OCI-LY1 (cell line): ENCODE measurements around the gene CTNND2.

Experiments
- H2AFZ ChIP-seq: fragments of 200-600 bp; sonication (generic), shearing (Covaris generic); 2 replicates; pipeline ENCODE4 v1.6.0; 2014; ENCODE audit warnings: antibody characterized with exemption, mild to moderate bottlenecking, low read length
- H3F3A ChIP-seq: fragments of 200-600 bp; sonication (generic), shearing (Covaris generic); 2 replicates; pipeline ENCODE4 v1.6.0; 2014; ENCODE audit warnings: mild to moderate bottlenecking, antibody characterized with exemption, low read length, moderate library complexity; ENCODE audit not compliant: insufficient read depth
- H3K27ac ChIP-seq: fragments of 200-600 bp; sonication (generic); 2 replicates; pipeline ENCODE4 v1.5.1; 2014; ENCODE audit warnings: low read length, mixed run types, mild to moderate bottlenecking, low read depth; ENCODE audit not compliant: poor library complexity, severe bottlenecking
- H3K27me3 ChIP-seq: fragments of 200-600 bp; sonication (generic); 2 replicates; pipeline ENCODE4 v1.6.0; 2014; ENCODE audit warnings: antibody characterized with exemption, mild to moderate bottlenecking, low read length, moderate library complexity; ENCODE audit not compliant: insufficient read depth
- H3K36me3 ChIP-seq: fragments of 200-600 bp; sonication (generic); 2 replicates; pipeline ENCODE4 v1.6.1; 2014; ENCODE audit warnings: mild to moderate bottlenecking, antibody characterized with exemption, low read length, moderate library complexity, mixed read lengths; ENCODE audit not compliant: insufficient read depth
- H3K4me1 ChIP-seq: fragments of 200-600 bp; sonication (generic); 2 replicates; pipeline ENCODE4 v1.5.1; 2014; ENCODE audit warnings: mild to moderate bottlenecking, low read length, moderate library complexity; ENCODE audit not compliant: insufficient read depth, severe bottlenecking
- H3K4me2 ChIP-seq: fragments of 200-600 bp; sonication (generic), shearing (Covaris generic); 2 replicates; pipeline ENCODE4 v1.6.1; 2014; ENCODE audit warnings: low read length
- H3K4me3 ChIP-seq: fragments of 200-600 bp; sonication (generic); 2 replicates; pipeline ENCODE4 v1.5.1; 2014; ENCODE audit warnings: low read length, low read depth, mild to moderate bottlenecking, mixed read lengths; ENCODE audit not compliant: poor library complexity, severe bottlenecking
- H3K79me2 ChIP-seq: fragments of 200-600 bp; shearing (Covaris generic); 2 replicates; pipeline ENCODE4 v1.6.1; 2016; ENCODE audit warnings: mixed run types, low read length, mixed read lengths; ENCODE audit not compliant: insufficient read depth
- H3K9ac ChIP-seq: fragments of 200-600 bp; sonication (generic), shearing (Covaris generic); 2 replicates; pipeline ENCODE4 v1.6.1; 2014; ENCODE audit warnings: mild to moderate bottlenecking, low read length, mixed read lengths
- H3K9me2 ChIP-seq: fragments of 200-600 bp; sonication (generic), shearing (Covaris generic); 2 replicates; pipeline ENCODE4 v1.6.1; 2014; ENCODE audit warnings: low read depth, mild to moderate bottlenecking, low read length, mixed read lengths
- H3K9me3 ChIP-seq: fragments of 200-600 bp; shearing (Covaris generic); 2 replicates; pipeline ENCODE4 v1.6.1; 2014; ENCODE audit warnings: low read length, mixed read lengths
- H4K20me1 ChIP-seq: fragments of 200-600 bp; sonication (generic), shearing (Covaris generic); 2 replicates; pipeline ENCODE4 v1.6.0; 2016; ENCODE audit warnings: mild to moderate bottlenecking, low read length; ENCODE audit not compliant: insufficient read depth
- EZH2 ChIP-seq: fragments of 200-600 bp; sonication (generic), shearing (Covaris generic); IDR thresholded peaks from 2 replicates; pipeline ENCODE4 v1.8.0; 2017; ENCODE audit warnings: borderline replicate concordance, mixed run types, mild to moderate bottlenecking, antibody characterized with exemption, low read length, moderate library complexity, mixed read lengths
- TF ChIP-seq, protein P1 (sequence below): fragments of 200-600 bp; sonication (generic), shearing (Covaris generic); IDR thresholded peaks from 2 replicates; pipeline ENCODE4 v1.5.1; 2017; ENCODE audit warnings: mild to moderate bottlenecking, antibody characterized with exemption, low read length, moderate library complexity, mixed read lengths

Gene CTNND2

DNA sequence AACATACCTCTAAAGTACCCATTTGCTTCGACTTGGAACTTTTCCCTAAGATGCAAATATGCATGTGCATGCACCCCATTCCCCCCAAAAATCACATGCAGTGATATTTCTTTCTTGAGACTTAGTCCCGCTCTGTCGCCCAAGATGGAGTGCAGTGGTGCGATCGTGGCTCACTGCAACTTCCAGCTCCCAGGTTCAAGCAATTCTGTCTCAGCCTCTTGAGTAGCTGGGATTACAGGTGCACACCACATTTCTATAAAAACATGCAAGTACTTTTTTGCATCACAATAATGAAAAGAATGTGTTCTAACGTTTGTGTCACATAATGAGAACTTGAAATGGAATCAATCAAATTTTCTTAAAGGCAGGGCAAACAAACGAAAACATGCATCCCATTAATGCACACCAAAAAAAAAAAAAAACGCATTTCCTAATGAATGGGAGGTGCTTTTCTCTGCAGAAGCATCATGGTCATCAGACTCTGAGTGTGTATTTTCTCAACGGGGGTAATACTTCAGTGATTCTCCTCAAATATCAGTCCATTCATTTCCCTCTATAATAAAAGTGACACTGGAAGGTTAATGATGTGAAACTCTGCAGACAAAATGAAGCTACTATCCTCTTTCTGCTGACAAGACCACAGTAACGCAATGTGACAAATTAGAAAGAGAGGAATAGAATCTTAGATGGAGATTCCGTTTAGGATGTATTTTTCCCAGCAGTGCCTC, 389.4 kb downstream of the CTNND2 start:
- Histone ChIP-seq H3K27ac (no peak overlapping the region), H3K36me3 (no peaks in the 10 kb centered on the region), H2AFZ (no peak overlapping the region), H3K79me2 (no peaks in the 10 kb centered on the region), H3K9me3 (no peaks in the 10 kb centered on the region), H3K9ac (no peak overlapping the region), H3K9me2 (no peaks in the 10 kb centered on the region), H3K4me2 (no peak overlapping the region), H4K20me1 (no peaks in the 10 kb centered on the region), H3F3A (no peaks in the 10 kb centered on the region), H3K27me3 (no peaks in the 10 kb centered on the region), H3K4me3 (no peak overlapping the region), H3K4me1 (no peaks in the 10 kb centered on the region)
- TF ChIP-seq, protein P1, sequence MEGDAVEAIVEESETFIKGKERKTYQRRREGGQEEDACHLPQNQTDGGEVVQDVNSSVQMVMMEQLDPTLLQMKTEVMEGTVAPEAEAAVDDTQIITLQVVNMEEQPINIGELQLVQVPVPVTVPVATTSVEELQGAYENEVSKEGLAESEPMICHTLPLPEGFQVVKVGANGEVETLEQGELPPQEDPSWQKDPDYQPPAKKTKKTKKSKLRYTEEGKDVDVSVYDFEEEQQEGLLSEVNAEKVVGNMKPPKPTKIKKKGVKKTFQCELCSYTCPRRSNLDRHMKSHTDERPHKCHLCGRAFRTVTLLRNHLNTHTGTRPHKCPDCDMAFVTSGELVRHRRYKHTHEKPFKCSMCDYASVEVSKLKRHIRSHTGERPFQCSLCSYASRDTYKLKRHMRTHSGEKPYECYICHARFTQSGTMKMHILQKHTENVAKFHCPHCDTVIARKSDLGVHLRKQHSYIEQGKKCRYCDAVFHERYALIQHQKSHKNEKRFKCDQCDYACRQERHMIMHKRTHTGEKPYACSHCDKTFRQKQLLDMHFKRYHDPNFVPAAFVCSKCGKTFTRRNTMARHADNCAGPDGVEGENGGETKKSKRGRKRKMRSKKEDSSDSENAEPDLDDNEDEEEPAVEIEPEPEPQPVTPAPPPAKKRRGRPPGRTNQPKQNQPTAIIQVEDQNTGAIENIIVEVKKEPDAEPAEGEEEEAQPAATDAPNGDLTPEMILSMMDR, result no peak
- no peak for TF ChIP-seq EZH2

- Histone ChIP-seq H3K4me2 (no peak overlapping the region), H3K36me3 (no peaks in the 10 kb centered on the region), H3K27ac (no peak overlapping the region), H3K79me2 (no peaks in the 10 kb centered on the region), H3K27me3 (no peaks in the 10 kb centered on the region), H2AFZ (no peak overlapping the region), H3K9me2 (no peaks in the 10 kb centered on the region), H4K20me1 (no peaks in the 10 kb centered on the region), H3K9me3 (no peaks in the 10 kb centered on the region), H3K4me1 (no peaks in the 10 kb centered on the region), H3F3A (no peaks in the 10 kb centered on the region), H3K9ac (no peak overlapping the region), H3K4me3 (no peak overlapping the region)
- no peak for TF ChIP-seq EZH2
- TF ChIP-seq, protein P1, result no peak
Observed at GRCh38 chr5:11511878-11512277, 392.4 kb downstream of the CTNND2 start.

- Histone ChIP-seq H3K9ac (no peak overlapping the region), H3K4me1 (no peaks in the 10 kb centered on the region), H3F3A (no peaks in the 10 kb centered on the region), H3K9me3 (no peaks in the 10 kb centered on the region), H4K20me1 (no peaks in the 10 kb centered on the region), H2AFZ (no peak overlapping the region), H3K36me3 (no peaks in the 10 kb centered on the region), H3K79me2 (no peaks in the 10 kb centered on the region), H3K27me3 (no peaks in the 10 kb centered on the region), H3K27ac (no peak overlapping the region), H3K9me2 (no peaks in the 10 kb centered on the region), H3K4me2 (no peak overlapping the region), H3K4me3 (no peak overlapping the region)
- TF ChIP-seq, protein P1, result no peak
- no peak for TF ChIP-seq EZH2
Observed at GRCh38 chr5:11510889-11511288, 393.4 kb downstream of the CTNND2 start.
